Stimulated activated CD8-positive, alpha-beta memory T cell treated with anti-CD3 and anti-CD28 coated beads, Interleukin-12 subunit alpha, Interleukin-12 subunit beta, amount 100 ng/mL, for 4 hours (primary cell): ENCODE measurements around the gene MGME1.
"Not testable (repeated sequence)": the region's sequence is repeated elsewhere in the genome, so short reads cannot be mapped to it uniquely, and the experiment has no call there.

Experiments
- DNase-seq: peaks from one replicate; pipeline ENCODE4 v3.0.0-alpha.2; 2020; ENCODE audit warnings: low read depth

Gene MGME1

GRCh38 chr20:17960400-17960885, 8.4 kb upstream of the MGME1 start:
- not testable (repeated sequence) for DNase-seq

- DNase-seq = no peak
These were observed 7.8 kb upstream of the MGME1 start for GRCh38 chr20:17960927-17961586.

GRCh38 chr20:17961587-17961940, 7.3 kb upstream of the MGME1 start:
- no peak for DNase-seq

- DNase-seq = no peak
These were observed 5.5 kb upstream of the MGME1 start for GRCh38 chr20:17963114-17963897.

GRCh38 chr20:17964073-17964472, 4.7 kb upstream of the MGME1 start:
- no peak for DNase-seq

- no peak for DNase-seq
These were observed 4.2 kb upstream of the MGME1 start for GRCh38 chr20:17964632-17965031.

- no peak for DNase-seq
These were observed 3.6 kb upstream of the MGME1 start for GRCh38 chr20:17965042-17965697.

- DNase-seq = no peak
These were observed 2.1 kb upstream of the MGME1 start for GRCh38 chr20:17966432-17967310.

GRCh38 chr20:17967521-17968365, 1.1 kb upstream of the MGME1 start:
- DNase-seq = no peak

- DNase-seq = no peak
These were observed 563 bp downstream of the MGME1 start for GRCh38 chr20:17969278-17969883.

- peak; percentile 8 for DNase-seq
These were observed 1.1 kb downstream of the MGME1 start for GRCh38 chr20:17969884-17970409.

GRCh38 chr20:17971300-17972013, 2.6 kb downstream of the MGME1 start:
- DNase-seq = no peak

- DNase-seq = no peak
These were observed 3.3 kb downstream of the MGME1 start for GRCh38 chr20:17972121-17972520.

- DNase-seq = no peak
These were observed 7.5 kb downstream of the MGME1 start for GRCh38 chr20:17976305-17976704.

GRCh38 chr20:17985388-17986018, 16.7 kb downstream of the MGME1 start:
- no peak for DNase-seq

- no peak for DNase-seq
These were observed 19.2 kb downstream of the MGME1 start for GRCh38 chr20:17987988-17988387.

- no peak for DNase-seq
These were observed 21.6 kb downstream of the MGME1 start for GRCh38 chr20:17990278-17990972.

GRCh38 chr20:17992224-17992637, 23.4 kb downstream of the MGME1 start:
- no peak for DNase-seq
